CD4-positive, CD25-positive, alpha-beta regulatory T cell (primary cell): ENCODE measurements around the gene POU4F2. TPM values are rescaled to one million over a fixed set of nuclear protein-coding genes. Genes with fewer than 3 reads are reported as not detected.
"Not testable (repeated sequence)": the region's sequence is repeated elsewhere in the genome, so short reads cannot be mapped to it uniquely, and the experiment has no call there.

Source experiments
- ATAC-seq, 2 donors: fragments of 150-1000 bp; cut with Tn5 transposase; one replicate each; pipeline ENCODE4 v1.10.0; 2021; ENCODE audit warnings: low read depth in 2 of 2, moderate number of reproducible peaks in 2 of 2, moderate library complexity in 1 of 2
- DNase-seq, 3 donors: peaks; one replicate each; pipeline versions ENCODE4 v3.0.0 to v3.0.0-alpha.2; 2012 to 2022; ENCODE audit warnings: mixed read lengths in 1 of 3
- H3K27ac ChIP-seq: one replicate; pipeline ENCODE4 v1.7.0; 2013; ENCODE audit warnings: mild to moderate bottlenecking, low read length; ENCODE audit not compliant: insufficient read depth, poor library complexity, severe bottlenecking
- H3K27me3 ChIP-seq: one replicate; pipeline ENCODE4 v1.7.0; 2013; ENCODE audit warnings: low read length; ENCODE audit not compliant: control insufficient read depth, insufficient read depth
- H3K36me3 ChIP-seq: one replicate; pipeline ENCODE4 v1.7.0; 2013; ENCODE audit warnings: mild to moderate bottlenecking, low read length, moderate library complexity; ENCODE audit not compliant: control insufficient read depth, insufficient read depth
- H3K4me1 ChIP-seq: 2 replicates; pipeline ENCODE4 v1.7.0; 2013; ENCODE audit warnings: mild to moderate bottlenecking, low read length; ENCODE audit not compliant: insufficient read depth, control insufficient read depth, poor library complexity, severe bottlenecking
- H3K4me3 ChIP-seq: one replicate; pipeline ENCODE4 v1.7.0; 2013; ENCODE audit warnings: low read depth, mild to moderate bottlenecking, low read length, moderate library complexity
- H3K9me3 ChIP-seq, 2 experiments: 1 replicate in 1 of 2; 2 replicates in 1 of 2; pipeline ENCODE4 v1.7.0; 2013; ENCODE audit warnings: low read length in 2 of 2, mild to moderate bottlenecking in 1 of 2, moderate library complexity in 1 of 2; ENCODE audit not compliant: control insufficient read depth in 2 of 2
- H3K27ac Mint-ChIP-seq, 3 donors: one replicate each; pipeline ENCODE4 v1.8.0; 2020 to 2022; ENCODE audit warnings: mild to moderate bottlenecking in 3 of 3, mixed read lengths in 3 of 3, moderate library complexity in 2 of 3
- H3K27me3 Mint-ChIP-seq: one replicate; pipeline ENCODE4 v1.8.0; 2022; ENCODE audit warnings: mild to moderate bottlenecking, mixed read lengths
- H3K36me3 Mint-ChIP-seq: one replicate; pipeline ENCODE4 v1.8.0; 2020; ENCODE audit warnings: mixed read lengths
- H3K4me1 Mint-ChIP-seq, 4 donors: one replicate each; pipeline ENCODE4 v1.8.0; 2020 to 2022; ENCODE audit warnings: mixed read lengths in 4 of 4, mild to moderate bottlenecking in 1 of 4
- H3K4me3 Mint-ChIP-seq, 4 donors: one replicate each; pipeline ENCODE4 v1.8.0; 2020 to 2022; ENCODE audit warnings: mild to moderate bottlenecking in 4 of 4, mixed read lengths in 4 of 4, moderate library complexity in 3 of 4
- H3K9me3 Mint-ChIP-seq, 7 donors: one replicate each; pipeline ENCODE4 v1.8.0; 2020 to 2022; ENCODE audit warnings: mixed read lengths in 7 of 7, mild to moderate bottlenecking in 3 of 7, moderate library complexity in 2 of 7
- polyA plus RNA-seq, 4 donors: library from polyadenylated mRNA; unstranded; fragments of 300-500 nt; fragmentation: Illumina TruSeq; gene quantifications; one replicate each; pipeline ENCODE4 v1.2.3, GENCODE V29; 2021
- total RNA-seq: library from RNA; stranded (reverse); gene quantifications from one replicate; pipeline ENCODE4 v1.2.3, GENCODE V29; 2022

The POU4F2 gene
- total and polyA plus RNA-seq, 5 donors from 2014 or later = not detected

GRCh38 chr4:146661367-146661766, 22.7 kb downstream of the POU4F2 start:
- Histone ChIP-seq H3K9me3 (no peaks in the 10 kb centered on the region), H3K27me3 (peaks cover 12% of the 10 kb centered on the region), H3K36me3 (no peaks in the 10 kb centered on the region), H3K27ac (no peak overlapping the region), H3K4me3 (no peak overlapping the region), H3K4me1 (no peaks in the 10 kb centered on the region)
- DNase-seq (no peak), ATAC-seq (no peak)
- no peak overlapping the region for H3K4me3 Mint-ChIP-seq
- no peaks in the 10 kb centered on the region for H3K36me3 Mint-ChIP-seq
- no peaks in the 10 kb centered on the region for H3K4me1 Mint-ChIP-seq
- H3K27ac Mint-ChIP-seq = no peak overlapping the region
- H3K9me3 Mint-ChIP-seq = peaks cover 0 to 7% (median 2%) of the 10 kb centered on the region in 7 donors
- H3K27me3 Mint-ChIP-seq = peaks cover 22% of the 10 kb centered on the region

DNA sequence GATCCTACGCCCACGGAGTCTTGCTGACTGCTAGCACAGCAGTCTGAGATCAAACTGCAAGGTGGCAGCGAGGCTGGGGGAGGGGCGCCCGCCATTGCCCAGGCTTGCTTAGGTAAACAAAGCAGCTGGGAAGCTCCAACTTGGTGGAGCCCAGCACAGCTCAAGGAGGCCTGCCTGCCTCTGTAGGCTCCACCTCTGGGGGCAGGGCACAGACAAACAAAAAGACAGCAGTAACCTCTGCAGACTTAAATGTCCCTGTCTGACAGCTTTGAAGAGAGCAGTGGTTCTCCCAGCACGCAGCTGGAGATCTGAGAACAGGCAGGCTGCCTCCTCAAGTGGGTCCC, 25.2 kb downstream of the POU4F2 start:
- DNase-seq, H3K9me3 Mint-ChIP-seq, H3K36me3 ChIP-seq, H3K27me3 ChIP-seq, H3K27me3 Mint-ChIP-seq, H3K9me3 ChIP-seq, H3K27ac Mint-ChIP-seq, H3K4me3 ChIP-seq, ATAC-seq, H3K4me1 ChIP-seq, H3K4me3 Mint-ChIP-seq, H3K27ac ChIP-seq, H3K4me1 Mint-ChIP-seq, H3K36me3 Mint-ChIP-seq: not testable (repeated sequence)

- DNase-seq (no peak), ATAC-seq (no peak)
- Mint-ChIP-seq H3K27ac (no peak overlapping the region), H3K9me3 (peaks cover 0 to 15% (median 1%) of the 10 kb centered on the region in 7 donors), H3K4me1 (no peaks in the 10 kb centered on the region), H3K36me3 (no peaks in the 10 kb centered on the region), H3K4me3 (no peak overlapping the region), H3K27me3 (peaks cover 4% of the 10 kb centered on the region)
- Histone ChIP-seq H3K9me3 (no peaks in the 10 kb centered on the region), H3K27me3 (no peaks in the 10 kb centered on the region), H3K36me3 (no peaks in the 10 kb centered on the region), H3K4me3 (no peak overlapping the region), H3K4me1 (no peaks in the 10 kb centered on the region), H3K27ac (no peak overlapping the region)
These were observed 36.3 kb downstream of the POU4F2 start for GRCh38 chr4:146674829-146675570.

Other genes starting within 250 kb of the POU4F2 start
- 24.1 TPM for gene SLC10A7, start 117.0 kb upstream of the POU4F2 start, total RNA-seq
- gene SLC10A7, start 117.0 kb upstream of the POU4F2 start, polyA plus RNA-seq = 10 to 100 TPM in 2 of 4 donors, 1 to 10 TPM in 2; 8.6 to 15.2 (median 10.2) TPM